Progenitor cell of endocrine pancreas (in vitro differentiated cells): ENCODE data around the gene C3orf20. TPM values are rescaled to one million over a fixed set of nuclear protein-coding genes. Genes with fewer than 3 reads are reported as not detected.

ENCODE experiments used
- DNase-seq: peaks from one replicate; pipeline ENCODE4 v3.0.0; 2021; ENCODE audit warnings: low spot score; ENCODE audit not compliant: unreplicated experiment
- H3K27ac Mint-ChIP-seq: 2 replicates; pipeline ENCODE4 v1.8.0; 2021; ENCODE audit warnings: mild to moderate bottlenecking, moderate library complexity, mixed read lengths
- H3K27me3 Mint-ChIP-seq: 2 replicates; pipeline ENCODE4 v1.8.0; 2021; ENCODE audit warnings: mixed read lengths
- H3K36me3 Mint-ChIP-seq: 2 replicates; pipeline ENCODE4 v1.8.0; 2022; ENCODE audit warnings: mixed read lengths; ENCODE audit not compliant: insufficient read depth
- H3K4me1 Mint-ChIP-seq: 2 replicates; pipeline ENCODE4 v1.8.0; 2021; ENCODE audit warnings: low read depth, mixed read lengths
- H3K4me3 Mint-ChIP-seq: 2 replicates; pipeline ENCODE4 v1.8.0; 2021; ENCODE audit warnings: low read depth, mild to moderate bottlenecking, moderate library complexity, mixed read lengths
- H3K9me3 Mint-ChIP-seq: 2 replicates; pipeline ENCODE4 v1.8.0; 2021; ENCODE audit warnings: low read depth, mixed read lengths
- total RNA-seq: library from RNA; stranded (reverse); gene quantifications from 2 replicates; pipeline ENCODE4 v1.2.1, GENCODE V29; 2021
- TF ChIP-seq, protein P1 (sequence below): fragments of 200-600 bp; sonication (generic); IDR thresholded peaks from one replicate; pipeline ENCODE4 v1.5.0; 2021; ENCODE audit warnings: antibody characterized with exemption, mild to moderate bottlenecking; ENCODE audit not compliant: unreplicated experiment

The C3orf20 gene
- total RNA-seq, 1 donor from 2014 or later, result 0.19 TPM

DNA sequence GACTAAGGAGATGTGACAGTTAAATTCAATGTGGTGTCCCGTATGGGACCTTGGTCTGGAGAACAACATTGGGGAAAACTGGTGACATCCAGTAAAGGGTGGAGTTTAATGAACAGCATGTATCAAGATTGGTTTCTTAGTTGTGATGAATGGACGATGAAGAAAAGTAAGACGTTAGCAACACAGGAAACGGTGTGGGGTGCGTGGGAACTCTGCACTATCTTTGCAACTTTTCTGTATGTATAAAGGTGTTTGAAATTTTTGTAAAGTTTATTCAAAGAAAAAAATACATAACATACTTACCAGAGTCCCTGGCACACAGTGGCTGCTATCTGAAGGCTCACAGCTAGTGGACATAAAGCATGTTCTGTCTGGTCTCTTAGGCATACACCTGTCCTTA is 29.5 kb upstream of the C3orf20 start:
- Mint-ChIP-seq H3K4me1 (peaks cover 24% of the 10 kb centered on the region), H3K9me3 (peaks cover under 1% of the 10 kb centered on the region), H3K27me3 (peaks cover 18% of the 10 kb centered on the region), H3K4me3 (no peak overlapping the region), H3K36me3 (no peaks in the 10 kb centered on the region), H3K27ac (no peak overlapping the region)
- no peak for DNase-seq
- TF ChIP-seq, protein P1, sequence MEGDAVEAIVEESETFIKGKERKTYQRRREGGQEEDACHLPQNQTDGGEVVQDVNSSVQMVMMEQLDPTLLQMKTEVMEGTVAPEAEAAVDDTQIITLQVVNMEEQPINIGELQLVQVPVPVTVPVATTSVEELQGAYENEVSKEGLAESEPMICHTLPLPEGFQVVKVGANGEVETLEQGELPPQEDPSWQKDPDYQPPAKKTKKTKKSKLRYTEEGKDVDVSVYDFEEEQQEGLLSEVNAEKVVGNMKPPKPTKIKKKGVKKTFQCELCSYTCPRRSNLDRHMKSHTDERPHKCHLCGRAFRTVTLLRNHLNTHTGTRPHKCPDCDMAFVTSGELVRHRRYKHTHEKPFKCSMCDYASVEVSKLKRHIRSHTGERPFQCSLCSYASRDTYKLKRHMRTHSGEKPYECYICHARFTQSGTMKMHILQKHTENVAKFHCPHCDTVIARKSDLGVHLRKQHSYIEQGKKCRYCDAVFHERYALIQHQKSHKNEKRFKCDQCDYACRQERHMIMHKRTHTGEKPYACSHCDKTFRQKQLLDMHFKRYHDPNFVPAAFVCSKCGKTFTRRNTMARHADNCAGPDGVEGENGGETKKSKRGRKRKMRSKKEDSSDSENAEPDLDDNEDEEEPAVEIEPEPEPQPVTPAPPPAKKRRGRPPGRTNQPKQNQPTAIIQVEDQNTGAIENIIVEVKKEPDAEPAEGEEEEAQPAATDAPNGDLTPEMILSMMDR, result no peak

DNA sequence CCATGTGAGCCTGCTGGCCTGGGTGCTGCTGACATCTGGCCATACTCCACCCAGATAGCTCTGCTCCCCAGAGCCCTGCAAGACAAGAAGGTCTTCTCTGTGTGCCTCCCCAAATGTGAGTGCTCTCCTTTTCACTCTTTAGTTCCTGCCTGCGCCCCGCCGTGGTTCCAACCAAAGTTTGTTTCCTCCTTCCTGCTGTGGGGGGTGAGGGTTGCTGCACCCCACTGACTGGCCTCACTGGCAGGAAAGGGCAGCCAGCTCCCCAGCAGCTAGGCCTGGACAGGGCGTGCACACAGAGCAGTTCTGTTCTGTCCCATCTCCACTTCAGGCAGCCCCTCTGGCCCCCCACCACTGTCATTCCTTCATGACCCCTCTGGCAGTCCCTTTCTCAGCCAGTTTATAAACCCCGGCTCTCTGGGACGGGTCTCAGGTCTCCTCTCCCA is 28.8 kb upstream of the C3orf20 start:
- no peak overlapping the region for H3K4me3 Mint-ChIP-seq
- H3K9me3 Mint-ChIP-seq, result peaks cover 3% of the 10 kb centered on the region
- TF ChIP-seq, protein P1, result no peak
- peaks cover 27% of the 10 kb centered on the region for H3K4me1 Mint-ChIP-seq
- H3K27ac Mint-ChIP-seq, result no peak overlapping the region
- peaks cover 18% of the 10 kb centered on the region for H3K27me3 Mint-ChIP-seq
- DNase-seq, result no peak
- no peaks in the 10 kb centered on the region for H3K36me3 Mint-ChIP-seq

- Mint-ChIP-seq H3K27ac (no peak overlapping the region), H3K4me1 (peaks cover 31% of the 10 kb centered on the region), H3K4me3 (no peak overlapping the region), H3K27me3 (peaks cover 18% of the 10 kb centered on the region), H3K36me3 (no peaks in the 10 kb centered on the region), H3K9me3 (peaks cover 3% of the 10 kb centered on the region)
- no peak for DNase-seq
- TF ChIP-seq, protein P1, result no peak
These were observed 28.1 kb upstream of the C3orf20 start for GRCh38 chr3:14646589-14647413.

GRCh38 chr3:14647976-14648955 is 26.7 kb upstream of the C3orf20 start:
- no peak for DNase-seq
- Mint-ChIP-seq H3K27ac (peak overlapping the region; percentile 63), H3K9me3 (peaks cover 3% of the 10 kb centered on the region), H3K27me3 (peaks cover 13% of the 10 kb centered on the region), H3K4me3 (no peak overlapping the region), H3K4me1 (peaks cover 37% of the 10 kb centered on the region), H3K36me3 (no peaks in the 10 kb centered on the region)
- TF ChIP-seq, protein P1, result no peak

GRCh38 chr3:14649466-14649865 is 25.5 kb upstream of the C3orf20 start:
- peaks cover 3% of the 10 kb centered on the region for H3K9me3 Mint-ChIP-seq
- DNase-seq, result no peak
- peaks cover 41% of the 10 kb centered on the region for H3K4me1 Mint-ChIP-seq
- TF ChIP-seq, protein P1, result no peak
- no peak overlapping the region for H3K4me3 Mint-ChIP-seq
- no peaks in the 10 kb centered on the region for H3K36me3 Mint-ChIP-seq
- peaks cover 4% of the 10 kb centered on the region for H3K27me3 Mint-ChIP-seq
- peak overlapping the region; percentile 79 for H3K27ac Mint-ChIP-seq
